A673 (cell line): ENCODE results near the gene CENPM.

ENCODE experiments used
- EZH2 ChIP-seq: fragments of 200-600 bp; sonication (generic); IDR thresholded peaks from 2 replicates; pipeline ENCODE4 v1.6.1; 2017; ENCODE audit warnings: borderline replicate concordance, low read depth, mild to moderate bottlenecking, mixed read lengths, antibody characterized with exemption, low read length; ENCODE audit not compliant: poor library complexity, severe bottlenecking
- TF ChIP-seq, protein P1 (sequence below): fragments of 300-800, 200-600 bp; sonication (generic); conservative IDR thresholded peaks from 2 replicates; pipeline ENCODE4 v1.5.1; 2017; ENCODE audit warnings: low read depth, mild to moderate bottlenecking, antibody characterized with exemption, low read length, moderate library complexity, mixed read lengths

DNA sequence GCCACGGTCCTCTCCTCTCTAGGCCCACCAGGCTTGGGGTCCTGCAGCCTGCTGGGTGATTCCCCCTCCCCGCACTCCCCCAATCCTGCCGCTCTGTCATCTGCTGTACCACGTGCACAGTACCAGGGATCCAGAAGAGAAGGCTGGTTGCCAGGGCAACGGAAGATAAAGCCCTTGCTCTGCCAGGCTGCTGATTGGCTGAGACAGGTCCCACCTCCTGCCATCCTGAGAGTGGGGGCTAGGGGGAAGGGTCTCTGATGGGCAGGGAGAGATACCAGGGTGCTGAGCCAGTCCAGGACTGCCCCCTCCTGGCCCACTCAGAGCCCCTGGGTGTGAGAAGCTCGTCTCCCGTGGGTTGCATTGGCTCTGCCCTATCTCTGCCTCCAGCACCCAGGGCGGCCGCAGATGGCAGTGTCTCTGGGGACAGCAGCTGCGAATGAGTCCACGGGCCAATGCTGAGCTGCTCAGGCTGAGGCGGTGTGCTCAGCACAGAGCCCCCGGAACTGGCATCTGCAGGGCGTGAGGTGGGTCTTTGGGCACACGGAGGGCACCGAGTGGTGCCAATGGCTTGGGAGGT is 5.0 kb upstream of the CENPM start, which contains the start of gene SMIM45:
- TF ChIP-seq, protein P1, sequence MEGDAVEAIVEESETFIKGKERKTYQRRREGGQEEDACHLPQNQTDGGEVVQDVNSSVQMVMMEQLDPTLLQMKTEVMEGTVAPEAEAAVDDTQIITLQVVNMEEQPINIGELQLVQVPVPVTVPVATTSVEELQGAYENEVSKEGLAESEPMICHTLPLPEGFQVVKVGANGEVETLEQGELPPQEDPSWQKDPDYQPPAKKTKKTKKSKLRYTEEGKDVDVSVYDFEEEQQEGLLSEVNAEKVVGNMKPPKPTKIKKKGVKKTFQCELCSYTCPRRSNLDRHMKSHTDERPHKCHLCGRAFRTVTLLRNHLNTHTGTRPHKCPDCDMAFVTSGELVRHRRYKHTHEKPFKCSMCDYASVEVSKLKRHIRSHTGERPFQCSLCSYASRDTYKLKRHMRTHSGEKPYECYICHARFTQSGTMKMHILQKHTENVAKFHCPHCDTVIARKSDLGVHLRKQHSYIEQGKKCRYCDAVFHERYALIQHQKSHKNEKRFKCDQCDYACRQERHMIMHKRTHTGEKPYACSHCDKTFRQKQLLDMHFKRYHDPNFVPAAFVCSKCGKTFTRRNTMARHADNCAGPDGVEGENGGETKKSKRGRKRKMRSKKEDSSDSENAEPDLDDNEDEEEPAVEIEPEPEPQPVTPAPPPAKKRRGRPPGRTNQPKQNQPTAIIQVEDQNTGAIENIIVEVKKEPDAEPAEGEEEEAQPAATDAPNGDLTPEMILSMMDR, result no peak
- no peak for TF ChIP-seq EZH2
